H1 (cell line): ENCODE results near the gene C12orf76. TPM values are rescaled to one million over a fixed set of nuclear protein-coding genes. Genes with fewer than 3 reads are reported as not detected.

Experiments used
- CTCF ChIA-PET: fragments of 300-600 bp; sonication (Branson Sonifier 250); formaldehyde crosslinking; loops from one replicate; lab custom pipeline; 2021; ENCODE audit not compliant: partially characterized antibody; lab: Charles Lee
- POLR2A ChIA-PET: fragments of 300-600 bp; sonication (Branson Sonifier 250); formaldehyde crosslinking; loops from one replicate; lab custom pipeline; 2021; ENCODE audit warnings: inconsistent platforms; ENCODE audit not compliant: partially characterized antibody; lab: Charles Lee
- DNase-seq, 2 experiments: peaks; one replicate each; pipeline versions ENCODE4 v3.0.0 to v3.0.0-alpha.2; 2010 to 2022; ENCODE audit warnings: low spot score in 2 of 2, low read depth in 1 of 2, mixed read lengths in 1 of 2
- FAIRE-seq: peaks from 2 replicates; lab custom pipeline; 2011; peaks lifted over from hg19 to GRCh38; lab: Jason Lieb, UNC
- H2AFZ ChIP-seq: 2 replicates; pipeline ENCODE4 v1.8.1; 2012; ENCODE audit warnings: low read length, inconsistent platforms
- H2AK5ac ChIP-seq: 2 replicates; pipeline ENCODE4 v1.6.1; 2013; ENCODE audit warnings: low read depth, low read length
- H2BK120ac ChIP-seq: replicated peaks from 2 replicates; pipeline ENCODE3; 2013; ENCODE audit warnings: low read depth, low read length, inconsistent platforms
- H2BK12ac ChIP-seq: 2 replicates; pipeline ENCODE4 v1.6.1; 2013; ENCODE audit warnings: low read depth, low read length
- H2BK15ac ChIP-seq: 2 replicates; pipeline ENCODE4 v1.6.1; 2013; ENCODE audit warnings: low read length
- H2BK20ac ChIP-seq: 2 replicates; pipeline ENCODE4 v1.6.1; 2013; ENCODE audit warnings: low read length
- H2BK5ac ChIP-seq: 2 replicates; pipeline ENCODE4 v1.6.1; 2013; ENCODE audit warnings: low read depth, low read length
- H3K14ac ChIP-seq: 2 replicates; pipeline ENCODE4 v1.6.1; 2013; ENCODE audit warnings: inconsistent platforms; ENCODE audit not compliant: insufficient read length
- H3K18ac ChIP-seq: 2 replicates; pipeline ENCODE4 v1.6.1; 2013; ENCODE audit warnings: low read length; ENCODE audit errors: extremely low read depth
- H3K23ac ChIP-seq: 2 replicates; pipeline ENCODE4 v1.6.1; 2013; ENCODE audit warnings: inconsistent platforms; ENCODE audit not compliant: insufficient read length
- H3K23me2 ChIP-seq: 2 replicates; pipeline ENCODE4 v1.6.1; 2013; ENCODE audit warnings: low read depth, low read length
- H3K27ac ChIP-seq: 2 replicates; pipeline ENCODE4 v1.6.1; 2011; ENCODE audit warnings: low read depth, low read length, inconsistent platforms
- H3K27me3 ChIP-seq, 4 experiments: replicated peaks in 1 of 4; 1 replicate in 1 of 4; 2 replicates in 3 of 4; pipeline versions ENCODE4 v1.6.1 to v1.8.1; 2011 to 2013; ENCODE audit warnings: low read length in 3 of 4, mild to moderate bottlenecking in 3 of 4, inconsistent platforms in 2 of 4, mixed read lengths in 2 of 4, moderate library complexity in 1 of 4; ENCODE audit not compliant: control insufficient read depth in 3 of 4, insufficient read depth in 3 of 4; ENCODE audit errors: extremely low read depth in 1 of 4
- H3K36me3 ChIP-seq, 4 experiments: 2 replicates each; pipeline versions ENCODE4 v1.6.1 to v1.8.1; 2011 to 2013; ENCODE audit warnings: mild to moderate bottlenecking in 4 of 4, low read length in 3 of 4, moderate library complexity in 2 of 4, control low read depth in 1 of 4, inconsistent platforms in 1 of 4; ENCODE audit not compliant: insufficient read depth in 4 of 4, control insufficient read depth in 2 of 4
- H3K4ac ChIP-seq: replicated peaks from 2 replicates; pipeline ENCODE3; 2013; ENCODE audit warnings: low read length, low read depth, mixed read lengths, inconsistent platforms; ENCODE audit not compliant: insufficient read length
- H3K4me1 ChIP-seq, 4 experiments: replicated peaks in 1 of 4; 1 replicate in 1 of 4; 2 replicates in 3 of 4; pipeline versions ENCODE4 v1.6.1 to v1.8.1; 2011 to 2013; ENCODE audit warnings: low read length in 3 of 4, inconsistent platforms in 2 of 4, mixed read lengths in 1 of 4; ENCODE audit not compliant: insufficient read depth in 4 of 4, control insufficient read depth in 3 of 4
- H3K4me2 ChIP-seq, 2 experiments: 2 replicates each; pipeline versions ENCODE4 v1.6.1 to v1.8.1; 2011 to 2013; ENCODE audit warnings: low read depth in 2 of 2, low read length in 2 of 2, control low read depth in 1 of 2, inconsistent platforms in 1 of 2, mild to moderate bottlenecking in 1 of 2; ENCODE audit not compliant: insufficient read depth in 1 of 2
- H3K4me3 ChIP-seq, 4 experiments: fragments of 200-600, 300-600 bp in 1 of 4; sonication (generic), shearing (Covaris generic), sonication (Bioruptor Twin) in 1 of 4; 2 replicates each; pipeline versions ENCODE4 v1.5.1 to v1.8.1; 2011 to 2016; ENCODE audit warnings: low read length in 4 of 4, low read depth in 3 of 4, control low read depth in 2 of 4, inconsistent platforms in 2 of 4, mild to moderate bottlenecking in 2 of 4, mixed read lengths in 1 of 4, moderate library complexity in 1 of 4; ENCODE audit not compliant: insufficient read depth in 2 of 4; ENCODE audit errors: extremely low read depth in 1 of 4
- H3K56ac ChIP-seq: replicated peaks from 2 replicates; pipeline ENCODE3; 2013; ENCODE audit warnings: low read depth, mild to moderate bottlenecking, mixed read lengths, low read length, inconsistent platforms; ENCODE audit not compliant: insufficient read length
- H3K79me1 ChIP-seq: 2 replicates; pipeline ENCODE4 v1.6.1; 2013; ENCODE audit warnings: low read depth, low read length, control low read depth
- H3K79me2 ChIP-seq, 2 experiments: 2 replicates each; pipeline versions ENCODE4 v1.6.1 to v1.8.1; 2012 to 2013; ENCODE audit warnings: low read length in 2 of 2, mild to moderate bottlenecking in 2 of 2, inconsistent platforms in 1 of 2; ENCODE audit not compliant: insufficient read depth in 2 of 2, control insufficient read depth in 1 of 2
- H3K9ac ChIP-seq, 4 experiments: replicated peaks in 1 of 4; 1 replicate in 1 of 4; 2 replicates in 3 of 4; pipeline versions ENCODE4 v1.6.1 to v1.8.1; 2011 to 2013; ENCODE audit warnings: low read depth in 3 of 4, low read length in 3 of 4, control low read depth in 2 of 4, mild to moderate bottlenecking in 2 of 4, moderate library complexity in 2 of 4, inconsistent platforms in 1 of 4; ENCODE audit errors: extremely low read depth in 1 of 4
- H3K9me3 ChIP-seq, 2 experiments: 2 replicates each; pipeline versions ENCODE4 v1.6.1 to v1.8.1; 2012 to 2013; ENCODE audit warnings: mild to moderate bottlenecking in 2 of 2, moderate library complexity in 2 of 2, control low read depth in 1 of 2, inconsistent platforms in 1 of 2, low read depth in 1 of 2, low read length in 1 of 2, mixed read lengths in 1 of 2; ENCODE audit not compliant: insufficient read depth in 2 of 2
- H4K20me1 ChIP-seq, 2 experiments: replicated peaks in 1 of 2; 2 replicates each; pipeline versions ENCODE3 to v1.8.1; 2011 to 2013; ENCODE audit warnings: inconsistent platforms in 2 of 2, low read length in 2 of 2, mild to moderate bottlenecking in 1 of 2; ENCODE audit not compliant: insufficient read depth in 2 of 2, control insufficient read depth in 1 of 2
- H4K5ac ChIP-seq: 2 replicates; pipeline ENCODE4 v1.6.1; 2013; ENCODE audit warnings: low read length, low read depth, mixed read lengths, inconsistent platforms; ENCODE audit not compliant: insufficient read length
- H4K8ac ChIP-seq: 2 replicates; pipeline ENCODE4 v1.8.0; 2013; ENCODE audit warnings: mild to moderate bottlenecking, moderate library complexity, low read length, inconsistent platforms; ENCODE audit not compliant: insufficient read depth; ENCODE audit errors: extremely low read depth
- H4K91ac ChIP-seq: replicated peaks from 2 replicates; pipeline ENCODE3; 2013; ENCODE audit warnings: low read length, mixed read lengths, inconsistent platforms; ENCODE audit not compliant: insufficient read length
- CREB1 ChIP-seq: IDR thresholded peaks from 2 replicates; pipeline ENCODE4 v1.6.1; 2012; ENCODE audit warnings: inconsistent platforms
- HDAC2 ChIP-seq, 2 experiments: fragments of 300-600 bp in 1 of 2; sonication (generic) in 1 of 2; IDR thresholded peaks; 2 replicates each; pipeline ENCODE4 v1.6.1; 2011 to 2012; ENCODE audit warnings: low read depth in 2 of 2, low read length in 2 of 2, mild to moderate bottlenecking in 2 of 2, moderate library complexity in 2 of 2, borderline replicate concordance in 1 of 2, inconsistent platforms in 1 of 2
- SP1 ChIP-seq: IDR thresholded peaks from 2 replicates; pipeline ENCODE4 v1.6.1; 2011; ENCODE audit warnings: low read depth, low read length
- SP4 ChIP-seq: IDR thresholded peaks from 2 replicates; pipeline ENCODE4 v1.6.1; 2012; ENCODE audit warnings: low read length, inconsistent platforms
- TCF12 ChIP-seq: IDR thresholded peaks from 2 replicates; pipeline ENCODE4 v1.6.1; 2011; ENCODE audit warnings: low read depth, mild to moderate bottlenecking, low read length
- WGBS, 2 experiments: shearing (Covaris generic) in 1 of 2; methylation state at CpG; one replicate each; pipeline versions ENCODE4 v1.1.6 to v1.1.7; 2013 to 2015; ENCODE audit warnings: low lambda C conversion rate in 2 of 2, mixed read lengths in 2 of 2, inconsistent platforms in 1 of 2, low coverage in 1 of 2, missing lambda C conversion rate in 1 of 2; ENCODE audit not compliant: insufficient replicate concordance in 2 of 2, insufficient coverage in 1 of 2, insufficient read length in 1 of 2; ENCODE audit errors: extremely low coverage in 1 of 2, missing lambda C conversion rate in 1 of 2; 5-methylcytosine and 5-hydroxymethylcytosine counted together
- polyA plus RNA-seq, 7 experiments: library from polyadenylated mRNA; depleted of rRNA in 3 of 7; stranded (reverse) in 5 of 7; unstranded in 2 of 7; fragments of >200 nt in 5 of 7; fragments of 200-250 nt in 2 of 7; gene quantifications; 1 replicate in 5 of 7; 2 replicates in 1 of 7; 4 replicates in 1 of 7; pipeline versions ENCODE4 v1.2.1 to v1.2.3, GENCODE V29; 2011 to 2013; ENCODE audit warnings: missing spikeins in 2 of 7, mixed read lengths in 2 of 7
- total RNA-seq: library from RNA; stranded (reverse); fragmentation: NEBNext Ultra II Directional; extraction: Animal tissue kit (Norgen Biotek cat#: 25700); gene quantifications from 2 replicates; pipeline ENCODE4 v1.2.1, GENCODE V29; 2021
- TF ChIP-seq, protein P1 (sequence below), 3 experiments: IDR thresholded peaks; 1 replicate in 2 of 3; 2 replicates in 1 of 3; pipeline versions ENCODE4 v1.5.1 to v1.6.1; 2011; ENCODE audit warnings: low read length in 3 of 3, mild to moderate bottlenecking in 3 of 3, inconsistent platforms in 2 of 3, low read depth in 1 of 3, moderate library complexity in 1 of 3; ENCODE audit not compliant: insufficient read depth in 1 of 3; ENCODE audit errors: control extremely low read depth in 1 of 3

C12orf76 gene
- total and polyA plus RNA-seq, 2 of the 8 experiments (the other 6 are each of a cell fraction or from before 2014, with no cell fraction given) = 14.4 to 18.6 TPM

DNA sequence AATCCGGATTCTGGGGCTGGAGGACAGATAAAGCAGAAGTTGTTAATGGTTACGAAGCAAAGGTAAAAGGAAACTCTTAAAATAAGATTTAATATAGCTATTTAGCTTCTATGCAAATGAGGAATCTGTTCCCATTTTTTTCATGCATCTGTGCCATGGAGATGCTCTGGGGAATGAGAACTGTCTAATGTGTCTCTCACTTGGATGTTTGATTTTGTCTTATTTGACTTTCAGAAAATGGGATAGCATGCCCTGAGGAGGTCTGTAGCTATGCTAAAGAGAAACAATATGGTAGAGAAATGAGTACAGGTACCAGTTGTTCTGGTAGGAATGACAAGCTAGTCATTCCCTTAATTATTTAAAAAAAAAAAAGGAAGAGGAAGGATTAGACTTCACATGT is 24.3 kb downstream of the C12orf76 start:
- H3K79me2 ChIP-seq = no peaks in the 10 kb centered on the region
- no peak overlapping the region for H2AFZ ChIP-seq
- H3K4ac ChIP-seq = no peak overlapping the region
- H2BK5ac ChIP-seq = no peak overlapping the region
- ChIA-PET POLR2A (interaction anchor here (1.2 kb wide), 1 partner anchor 11 kb away, joined by 5 read pairs; no protein-coding TSS in a partner anchor), CTCF (interaction anchor here (1.0 to 1.6 kb wide), 5 partner anchors 10 to 157 kb away, joined by 3 to 6 read pairs (median 4); no protein-coding TSS in a partner anchor)
- H3K9me3 ChIP-seq = no peaks in the 10 kb centered on the region
- no peak overlapping the region for H3K56ac ChIP-seq
- no peak overlapping the region for H2BK120ac ChIP-seq
- 90% methylated on average over 2 of the region's 2 CpGs; no CpG with 5 or more reads in 1 of the 2 experiments for WGBS, 2 experiments
- H3K4me3 ChIP-seq = no peak overlapping the region
- no peak overlapping the region for H2AK5ac ChIP-seq
- DNase-seq = no peak
- H3K23me2 ChIP-seq = no peaks in the 10 kb centered on the region
- FAIRE-seq = no peak
- no peak overlapping the region for H3K18ac ChIP-seq
- H3K27ac ChIP-seq = no peak overlapping the region
- H3K79me1 ChIP-seq = no peaks in the 10 kb centered on the region
- H3K14ac ChIP-seq = no peak overlapping the region
- no peak overlapping the region for H4K8ac ChIP-seq
- H2BK12ac ChIP-seq = no peak overlapping the region
- H3K23ac ChIP-seq = no peak overlapping the region
- H3K4me1 ChIP-seq = peaks cover 0 to 7% (median 5%) of the 10 kb centered on the region in 4 experiments; a peak in 3 of 7 replicates
- no peak overlapping the region for H2BK20ac ChIP-seq
- H4K20me1 ChIP-seq = no peaks in the 10 kb centered on the region
- no peak overlapping the region for H2BK15ac ChIP-seq
- no peak overlapping the region for H4K5ac ChIP-seq
- H3K4me2 ChIP-seq = no peak overlapping the region
- no peaks in the 10 kb centered on the region; a peak in 1 of 8 replicates for H3K36me3 ChIP-seq
- no peaks in the 10 kb centered on the region for H3K27me3 ChIP-seq
- H4K91ac ChIP-seq = no peak overlapping the region
- no peak overlapping the region for H3K9ac ChIP-seq
- TF ChIP-seq HDAC2 (IDR thresholded peaks at IDR 0.05; ENCODE audit: borderline replicate concordance in 1 of 2, low read depth in 2 of 2, low read length in 2 of 2) (no peak), SP1 (no peak), TCF12 (no peak), SP4 (no peak), CREB1 (no peak)
- TF ChIP-seq, protein P1, sequence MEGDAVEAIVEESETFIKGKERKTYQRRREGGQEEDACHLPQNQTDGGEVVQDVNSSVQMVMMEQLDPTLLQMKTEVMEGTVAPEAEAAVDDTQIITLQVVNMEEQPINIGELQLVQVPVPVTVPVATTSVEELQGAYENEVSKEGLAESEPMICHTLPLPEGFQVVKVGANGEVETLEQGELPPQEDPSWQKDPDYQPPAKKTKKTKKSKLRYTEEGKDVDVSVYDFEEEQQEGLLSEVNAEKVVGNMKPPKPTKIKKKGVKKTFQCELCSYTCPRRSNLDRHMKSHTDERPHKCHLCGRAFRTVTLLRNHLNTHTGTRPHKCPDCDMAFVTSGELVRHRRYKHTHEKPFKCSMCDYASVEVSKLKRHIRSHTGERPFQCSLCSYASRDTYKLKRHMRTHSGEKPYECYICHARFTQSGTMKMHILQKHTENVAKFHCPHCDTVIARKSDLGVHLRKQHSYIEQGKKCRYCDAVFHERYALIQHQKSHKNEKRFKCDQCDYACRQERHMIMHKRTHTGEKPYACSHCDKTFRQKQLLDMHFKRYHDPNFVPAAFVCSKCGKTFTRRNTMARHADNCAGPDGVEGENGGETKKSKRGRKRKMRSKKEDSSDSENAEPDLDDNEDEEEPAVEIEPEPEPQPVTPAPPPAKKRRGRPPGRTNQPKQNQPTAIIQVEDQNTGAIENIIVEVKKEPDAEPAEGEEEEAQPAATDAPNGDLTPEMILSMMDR (IDR thresholded peaks at IDR 0.05; ENCODE audit: control extremely low read depth in 1 of 3, insufficient read depth in 1 of 3, low read depth in 1 of 3, low read length in 3 of 3) = no peak
